Measurements from ENCODE around the gene PLOD1. TPM values are rescaled to one million over a fixed set of nuclear protein-coding genes. Genes with fewer than 3 reads are reported as not detected.
A peak's percentile ranks its signal among the peaks of the same experiment; 100 is the strongest.

The PLOD1 gene
- total and polyA plus RNA-seq, 2 of the 13 experiments (the other 11 are each of a cell fraction or from before 2014, with no cell fraction given), result 70.1 to 318 TPM

- TF ChIP-seq ZNF296 (CRISPR knock-in tag; conservative IDR thresholded peaks at IDR 0.05) (no peak), E2F2 (CRISPR knock-in tag; IDR thresholded peaks at IDR 0.05; ENCODE audit: borderline replicate concordance) (peak; percentile 66; the same call in 1 of the 2 replicates), ZNF615 (CRISPR knock-in tag; IDR thresholded peaks at IDR 0.05; ENCODE audit: borderline replicate concordance) (no peak), ZNF691 (CRISPR knock-in tag; IDR thresholded peaks at IDR 0.05; ENCODE audit: borderline replicate concordance, low read depth) (peak; percentile 77; the same call in 1 of the 2 replicates), SIN3B (IDR thresholded peaks at IDR 0.05; ENCODE audit: low read length) (peak; percentile 95), ZNF20 (CRISPR knock-in tag; IDR thresholded peaks at IDR 0.05) (no peak), SAFB2 (CRISPR knock-in tag; IDR thresholded peaks at IDR 0.05; ENCODE audit: borderline replicate concordance, low read depth) (no peak; the same call in 1 of the 2 replicates), HOXA5 (CRISPR knock-in tag; IDR thresholded peaks at IDR 0.05) (peak; percentile 39; the same call in 1 of the 2 replicates), ZBTB1 (CRISPR knock-in tag; IDR thresholded peaks at IDR 0.05; ENCODE audit: borderline replicate concordance) (no peak), FUBP1 (CRISPR knock-in tag; IDR thresholded peaks at IDR 0.05; ENCODE audit: borderline replicate concordance) (no peak), GABPB1 (CRISPR knock-in tag; IDR thresholded peaks at IDR 0.05) (peak; percentile 93), RBFOX2 (IDR thresholded peaks at IDR 0.05; ENCODE audit: low read depth, low read length) (peak; percentile 95), KLF13 (CRISPR knock-in tag; IDR thresholded peaks at IDR 0.05) (0 out of 2 replicates have a peak, but pooled peaks have one; percentile 37), SP4 (CRISPR knock-in tag; IDR thresholded peaks at IDR 0.05) (peak; percentile 85), GMEB2 (CRISPR knock-in tag; IDR thresholded peaks at IDR 0.05; ENCODE audit: low read depth) (peak; percentile 93), RAD21 (CRISPR knock-in tag; IDR thresholded peaks at IDR 0.05) (no peak; the same call in 1 of the 2 replicates), HIC2 (CRISPR knock-in tag; IDR thresholded peaks at IDR 0.05; ENCODE audit: low read depth) (peak; percentile 5), TBX3 (IDR thresholded peaks at IDR 0.05; ENCODE audit: borderline replicate concordance) (peak; percentile 85), ZNF713 (CRISPR knock-in tag; IDR thresholded peaks at IDR 0.05) (no peak), ZNF552 (CRISPR knock-in tag; IDR thresholded peaks at IDR 0.05; ENCODE audit: borderline replicate concordance) (no peak), ZMAT3 (CRISPR knock-in tag; conservative IDR thresholded peaks at IDR 0.05) (peak; percentile 86; the same call in 1 of the 2 replicates), SIN3A (IDR thresholded peaks at IDR 0.05; ENCODE audit: borderline replicate concordance, low read depth, low read length) (peak; percentile 85; the same call in 1 of the 2 replicates)
Observed at GRCh38 chr1:11979851-11980675, 45.5 kb downstream of the PLOD1 start, which contains the start of gene MFN2 (continued).
